Panc1 (cell line): ENCODE results near the gene RAB43. TPM values are rescaled to one million over a fixed set of nuclear protein-coding genes. Genes with fewer than 3 reads are reported as not detected.
A peak's percentile ranks its signal among the peaks of the same experiment; 100 is the strongest.
"Not testable (repeated sequence)": the region's sequence is repeated elsewhere in the genome, so short reads cannot be mapped to it uniquely, and the experiment has no call there.

Experiments
- ATAC-seq: fragments of 200-7000 bp; cut with Tn5 transposase; 2 replicates; pipeline ENCODE4 v1.9.1; 2020; ENCODE audit warnings: mild to moderate bottlenecking, moderate library complexity
- BruUV-seq: library from RNA; stranded (reverse); fragments of 400-500 nt; replicated peaks from 2 replicates; lab custom pipeline; 2021; lab: Mats Ljungman, UMichigan
- CTCF ChIA-PET: fragments of 300-600 bp; sonication (Branson Sonifier 250); formaldehyde crosslinking; loops from one replicate; lab custom pipeline; 2022; ENCODE audit warnings: antibody characterized with exemption; lab: Charles Lee
- POLR2A ChIA-PET: fragments of 300-600 bp; sonication (Branson Sonifier 250); formaldehyde crosslinking; loops from one replicate; lab custom pipeline; 2022; ENCODE audit warnings: antibody characterized with exemption; lab: Charles Lee
- DNase-seq: peaks from one replicate; pipeline ENCODE4 v3.0.0-alpha.2; 2010; ENCODE audit warnings: low read depth, low spot score
- H3K27ac ChIP-seq: 2 replicates; pipeline ENCODE4 v1.5.1; 2011; ENCODE audit warnings: mild to moderate bottlenecking, low read length, inconsistent platforms
- H3K27me3 ChIP-seq: fragments of 200-500 bp; sonication (Bioruptor generic); 2 replicates; pipeline ENCODE4 v1.6.0; 2014; ENCODE audit warnings: low read length, inconsistent platforms; ENCODE audit not compliant: control insufficient read depth, insufficient read depth
- H3K36me3 ChIP-seq: fragments of 200-500 bp; sonication (Bioruptor generic); 2 replicates; pipeline ENCODE4 v1.5.1; 2014; ENCODE audit warnings: inconsistent platforms, mild to moderate bottlenecking, low read length, moderate library complexity; ENCODE audit not compliant: control insufficient read depth, insufficient read depth
- H3K4me1 ChIP-seq: 2 replicates; pipeline ENCODE4 v1.5.1; 2011; ENCODE audit warnings: inconsistent platforms, mild to moderate bottlenecking, low read length, moderate library complexity; ENCODE audit not compliant: control insufficient read depth, insufficient read depth
- H3K4me3 ChIP-seq, 2 experiments: 2 replicates each; pipeline ENCODE4 v1.5.1; 2011 to 2012; ENCODE audit warnings: low read depth in 2 of 2, low read length in 2 of 2, mild to moderate bottlenecking in 2 of 2, inconsistent platforms in 1 of 2, moderate library complexity in 1 of 2
- H3K9me3 ChIP-seq: fragments of 200-500 bp; sonication (Bioruptor generic); 2 replicates; pipeline ENCODE4 v1.5.1; 2014; ENCODE audit warnings: low read depth, mild to moderate bottlenecking, inconsistent platforms, low read length, moderate library complexity; ENCODE audit not compliant: control insufficient read depth, insufficient read depth
- CTCF ChIP-seq: fragments of 450-650 bp; IDR thresholded peaks from 2 replicates; pipeline ENCODE4 v1.5.1; 2017; ENCODE audit warnings: mild to moderate bottlenecking
- POLR2AphosphoS5 ChIP-seq: IDR thresholded peaks from 2 replicates; pipeline ENCODE4 v1.6.1; 2012; ENCODE audit warnings: mild to moderate bottlenecking, low read depth, low read length, moderate library complexity
- REST ChIP-seq, 2 experiments: IDR thresholded peaks; 2 replicates each; pipeline ENCODE4 v1.6.1; 2011 to 2012; ENCODE audit warnings: low read depth in 2 of 2, control low read depth in 1 of 2, low read length in 1 of 2, mild to moderate bottlenecking in 1 of 2, moderate library complexity in 1 of 2; ENCODE audit not compliant: insufficient read depth in 1 of 2
- SIN3A ChIP-seq: IDR thresholded peaks from 2 replicates; pipeline ENCODE4 v1.6.1; 2012; ENCODE audit warnings: low read depth, mild to moderate bottlenecking, low read length, moderate library complexity, borderline replicate concordance; ENCODE audit not compliant: insufficient read depth
- TCF7L2 ChIP-seq: IDR thresholded peaks from 2 replicates; pipeline ENCODE4 v1.6.1; 2011; ENCODE audit warnings: mild to moderate bottlenecking, low read depth, low read length, inconsistent platforms
- in situ Hi-C: cut with HindIII; loops from 2 replicates; pipeline ENCODE4 v1.10.0; 2016; ENCODE audit warnings: low sequenced_read_pairs, low pct_unique_long_range_greater_than_20kb
- intact Hi-C: fragments of 100-400 bp; cut with micrococcal nuclease; formaldehyde crosslinking; loops from one replicate; pipeline ENCODE4 v1.10.0; 2022; ENCODE audit not compliant: unreplicated experiment
- total RNA-seq: library from RNA; stranded (reverse); gene quantifications from one replicate; pipeline ENCODE4 v1.2.1, GENCODE V29; 2021; ENCODE audit not compliant: unreplicated experiment

The RAB43 gene
- total RNA-seq, 1 experiment from 2014 or later = 27.7 TPM

GRCh38 chr3:129144786-129145185, 23.2 kb upstream of the RAB43 start:
- intact Hi-C loops (no loop called here), in situ Hi-C loops (no loop called here)
- Histone ChIP-seq H3K4me3 (no peak overlapping the region), H3K9me3 (no peaks in the 10 kb centered on the region), H3K27ac (no peak overlapping the region), H3K36me3 (peaks cover 3% of the 10 kb centered on the region), H3K27me3 (no peaks in the 10 kb centered on the region), H3K4me1 (no peaks in the 10 kb centered on the region)
- ChIA-PET CTCF (interaction anchor here (0.6 kb wide), 1 partner anchor 175 kb away, joined by 3 read pairs; no protein-coding TSS in a partner anchor), POLR2A (interaction anchor here (0.7 kb wide), 1 partner anchor 1799 kb away, joined by 6 read pairs; no protein-coding TSS in a partner anchor)
- DNase-seq (no peak), ATAC-seq (no peak)
- no peak for TF ChIP-seq SIN3A
- TF ChIP-seq CTCF = no peak
- no peak for TF ChIP-seq REST (IDR thresholded peaks at IDR 0.05; ENCODE audit: insufficient read depth in 1 of 2, low read depth in 2 of 2, low read length in 1 of 2)
- TF ChIP-seq POLR2AphosphoS5 = no peak
- no peak for TF ChIP-seq TCF7L2
- BruUV-seq = no TSS peak

- intact Hi-C loops = not testable (repeated sequence)
Observed at GRCh38 chr3:129141011-129141410, 19.4 kb upstream of the RAB43 start.

GRCh38 chr3:129139911-129140310, 18.3 kb upstream of the RAB43 start:
- H3K4me3 ChIP-seq = no peak overlapping the region
- TSS peak; percentile 61 for BruUV-seq
- POLR2A ChIA-PET = no interaction called here
- no peak overlapping the region for H3K27ac ChIP-seq
- no peak for ATAC-seq
- no peaks in the 10 kb centered on the region for H3K27me3 ChIP-seq
- DNase-seq = no peak
- H3K9me3 ChIP-seq = no peaks in the 10 kb centered on the region
- H3K4me1 ChIP-seq = no peaks in the 10 kb centered on the region
- CTCF ChIA-PET = no interaction called here
- no peak for TF ChIP-seq SIN3A
- no peak for TF ChIP-seq REST (IDR thresholded peaks at IDR 0.05; ENCODE audit: insufficient read depth in 1 of 2, low read depth in 2 of 2, low read length in 1 of 2)
- no peak for TF ChIP-seq CTCF
- no peak for TF ChIP-seq TCF7L2
- no peak for TF ChIP-seq POLR2AphosphoS5
- H3K36me3 ChIP-seq = peaks cover 3% of the 10 kb centered on the region
- in situ Hi-C loops = no loop called here
- intact Hi-C loops = no loop called here

More at GRCh38 chr3:129141011-129141410, 19.4 kb upstream of the RAB43 start:
- H3K36me3 ChIP-seq, CTCF ChIA-PET, DNase-seq, ATAC-seq, H3K9me3 ChIP-seq, H3K4me3 ChIP-seq, H3K27me3 ChIP-seq, in situ Hi-C loops, BruUV-seq, POLR2A ChIA-PET, H3K27ac ChIP-seq, H3K4me1 ChIP-seq: not testable (repeated sequence)

- POLR2A ChIA-PET = interaction anchor here (0.7 kb wide), 2 partner anchors 94 to 110 kb away, joined by 4 to 5 read pairs; no protein-coding TSS in a partner anchor
- H3K4me1 ChIP-seq, DNase-seq, BruUV-seq, intact Hi-C loops, H3K9me3 ChIP-seq, in situ Hi-C loops, H3K27me3 ChIP-seq, CTCF ChIA-PET, ATAC-seq, H3K27ac ChIP-seq, H3K4me3 ChIP-seq: not testable (repeated sequence)
- peaks cover 14% of the 10 kb centered on the region for H3K36me3 ChIP-seq
Observed at GRCh38 chr3:129136275-129136674, 14.7 kb upstream of the RAB43 start.
